Measurements from ENCODE around the gene RTF2.
A peak's percentile ranks its signal among the peaks of the same experiment; 100 is the strongest.

The RTF2 gene, protein sequence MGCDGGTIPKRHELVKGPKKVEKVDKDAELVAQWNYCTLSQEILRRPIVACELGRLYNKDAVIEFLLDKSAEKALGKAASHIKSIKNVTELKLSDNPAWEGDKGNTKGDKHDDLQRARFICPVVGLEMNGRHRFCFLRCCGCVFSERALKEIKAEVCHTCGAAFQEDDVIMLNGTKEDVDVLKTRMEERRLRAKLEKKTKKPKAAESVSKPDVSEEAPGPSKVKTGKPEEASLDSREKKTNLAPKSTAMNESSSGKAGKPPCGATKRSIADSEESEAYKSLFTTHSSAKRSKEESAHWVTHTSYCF

DNA sequence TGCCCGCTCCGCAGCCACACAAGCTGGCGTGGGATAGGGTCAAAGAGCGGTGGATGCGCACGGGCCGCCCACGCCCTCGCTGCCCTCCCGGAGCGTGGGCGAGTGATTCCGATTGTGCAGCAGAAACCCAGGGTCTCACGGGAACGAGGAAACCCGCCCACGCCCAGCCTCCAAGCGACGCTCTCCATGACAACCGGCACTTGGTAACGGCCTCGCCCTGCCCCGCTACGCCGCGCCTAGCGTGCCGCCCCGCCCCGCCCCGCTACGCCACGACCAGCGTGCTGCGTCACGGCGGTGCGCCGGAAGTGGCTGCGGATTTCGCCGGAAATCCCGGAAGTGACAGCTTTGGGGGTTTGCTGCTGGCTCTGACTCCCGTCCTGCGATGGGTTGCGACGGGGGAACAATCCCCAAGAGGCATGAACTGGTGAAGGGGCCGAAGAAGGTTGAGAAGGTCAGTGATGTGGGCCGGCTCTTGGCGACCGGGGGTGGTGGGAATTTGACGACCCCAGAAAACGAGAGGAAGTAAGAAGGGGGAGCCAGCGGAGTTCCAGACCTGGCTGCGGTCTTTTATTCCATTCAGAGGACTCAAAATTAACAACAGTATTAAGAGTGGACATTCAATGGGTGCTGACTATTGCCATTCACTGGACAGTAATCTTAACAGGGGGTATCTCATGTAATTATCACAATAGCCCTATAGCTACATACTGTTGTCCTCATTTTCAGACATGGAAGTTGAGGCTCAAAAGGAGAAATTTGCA lies at the start of gene RTF2:
Gene RTF2, plus strand, starts transcription at position 312 of the 761 bp plus-strand sequence. Its CDS starts 71 bp downstream, at position 383.
- peak; percentile 96 for DNase-seq

DNA sequence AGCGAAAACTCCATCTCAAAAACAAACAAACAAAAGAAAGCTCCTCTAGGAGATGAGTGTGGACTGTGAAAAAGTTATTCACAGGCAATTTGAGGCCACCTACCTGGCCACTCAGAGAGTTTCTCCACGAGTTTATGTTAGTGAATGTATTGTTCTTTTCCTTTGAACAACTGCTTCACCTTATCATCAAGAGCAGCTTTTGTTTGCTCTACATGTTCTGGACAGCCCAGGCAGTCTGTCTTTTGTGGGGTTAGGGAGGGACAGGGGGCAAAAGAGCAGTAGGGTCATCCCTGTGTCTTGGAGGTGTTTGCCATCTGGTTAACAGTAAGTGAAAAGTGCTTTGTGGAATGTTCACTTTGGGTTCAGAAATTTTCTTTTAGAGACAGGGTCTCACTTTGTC lies 48.4 kb upstream of the RTF2 start:
- no peak for DNase-seq

DNA sequence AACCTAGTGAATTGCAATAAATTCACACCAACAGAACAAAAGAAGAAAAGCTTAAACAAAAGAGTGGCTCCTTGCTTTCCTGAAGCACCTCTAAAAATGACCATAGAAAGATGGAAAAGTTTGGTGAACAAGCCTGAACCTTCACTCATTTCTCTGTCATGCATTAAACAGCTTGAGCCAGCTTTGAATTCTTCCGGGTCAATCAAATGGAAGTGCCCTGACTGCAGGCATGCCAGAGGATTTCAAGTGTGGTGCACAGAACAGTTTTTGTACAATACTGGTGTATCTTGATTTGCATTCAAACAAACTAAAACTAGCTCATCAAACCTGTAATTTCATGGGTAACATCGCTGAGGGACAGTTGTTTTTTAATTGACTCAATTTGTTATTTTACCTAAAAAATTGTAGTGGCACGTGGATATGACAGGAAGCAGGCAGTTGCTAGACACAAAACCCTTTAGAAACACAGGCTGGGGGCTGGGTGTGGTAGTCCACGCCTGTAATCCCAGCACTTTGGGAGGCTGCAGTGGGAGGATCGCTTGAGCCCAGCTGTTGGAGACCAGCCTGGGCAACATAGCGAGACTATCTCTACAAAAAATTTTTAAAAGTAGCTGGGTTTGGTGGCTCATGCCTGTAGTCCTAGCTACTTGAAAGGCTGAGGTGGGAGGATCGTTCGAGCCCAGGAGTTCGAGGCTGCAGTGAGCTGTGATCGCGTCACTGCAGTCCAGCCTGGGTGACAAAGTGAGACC lies 47.3 kb upstream of the RTF2 start:
- no peak for DNase-seq

DNA sequence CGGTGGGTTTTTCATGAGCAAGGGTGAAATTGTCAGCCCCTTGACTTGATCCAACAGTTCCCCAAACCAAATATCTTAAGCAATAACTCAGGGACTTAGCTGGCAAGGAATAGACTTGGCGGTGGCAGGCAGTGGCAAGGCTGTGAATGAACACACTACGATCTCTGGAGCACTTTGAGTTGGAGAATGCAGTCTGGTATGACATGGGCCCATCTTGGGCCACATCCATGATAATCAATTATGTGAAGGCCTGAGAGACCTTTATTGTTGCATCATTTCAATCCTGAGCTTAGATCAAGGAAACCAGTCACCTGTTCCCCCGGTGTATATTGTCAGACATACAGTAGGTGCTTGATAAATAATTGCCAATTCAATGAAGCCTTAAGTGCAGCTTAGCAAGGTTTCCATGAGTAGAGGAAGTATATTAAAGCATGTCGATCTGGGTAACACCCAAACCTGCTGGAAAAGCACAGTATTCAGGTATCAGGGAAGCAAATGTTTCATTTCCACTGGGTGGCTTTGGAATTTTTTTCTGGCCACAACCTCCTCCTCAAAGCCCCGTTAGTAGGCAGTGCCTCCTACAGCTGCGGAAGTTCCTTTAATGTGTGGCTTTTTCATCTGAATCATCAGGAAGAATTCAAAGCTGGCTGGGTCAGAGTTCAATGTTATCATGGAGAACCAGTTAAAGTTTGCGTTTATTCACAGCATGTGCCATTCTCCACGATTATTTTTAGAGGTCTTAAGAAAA lies 46.2 kb upstream of the RTF2 start:
- DNase-seq: no peak

DNA sequence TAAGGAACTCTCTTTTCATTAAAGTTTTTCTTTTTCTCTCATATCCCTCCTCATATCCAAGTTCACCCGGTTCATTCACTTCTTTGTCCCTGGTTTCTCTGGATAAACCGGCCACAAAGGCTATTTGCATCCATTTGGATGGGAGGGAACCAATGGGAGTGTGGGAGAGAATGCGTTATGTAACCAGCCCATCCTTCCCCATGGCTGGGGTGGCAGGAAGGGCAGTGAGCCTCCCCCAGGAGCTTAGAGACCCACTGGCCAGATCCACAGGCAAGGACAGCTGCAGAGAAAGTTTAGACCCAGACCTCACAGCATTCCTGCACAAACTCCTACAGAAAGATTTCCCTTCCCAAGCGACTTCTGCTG lies 45.6 kb upstream of the RTF2 start:
- DNase-seq: no peak

DNA sequence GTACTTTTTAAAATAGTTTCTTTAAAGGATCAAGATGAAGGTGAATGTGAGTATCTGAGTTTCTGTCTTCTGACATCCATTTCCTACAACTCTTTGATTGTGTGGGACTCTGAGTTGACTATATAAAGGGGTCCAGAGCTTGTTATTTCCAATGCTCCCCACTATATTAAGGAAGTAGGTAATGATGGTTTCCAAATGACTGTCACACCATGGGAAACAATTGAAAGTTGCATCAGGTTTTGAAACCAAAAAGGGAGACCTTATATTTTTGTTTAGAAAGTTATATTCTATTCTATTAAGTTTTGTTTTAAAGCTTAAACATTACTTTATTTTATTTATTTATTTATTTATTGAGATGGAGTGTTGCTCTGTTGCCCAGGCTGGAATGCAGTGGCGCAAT lies 45.2 kb upstream of the RTF2 start:
- no peak for DNase-seq

DNA sequence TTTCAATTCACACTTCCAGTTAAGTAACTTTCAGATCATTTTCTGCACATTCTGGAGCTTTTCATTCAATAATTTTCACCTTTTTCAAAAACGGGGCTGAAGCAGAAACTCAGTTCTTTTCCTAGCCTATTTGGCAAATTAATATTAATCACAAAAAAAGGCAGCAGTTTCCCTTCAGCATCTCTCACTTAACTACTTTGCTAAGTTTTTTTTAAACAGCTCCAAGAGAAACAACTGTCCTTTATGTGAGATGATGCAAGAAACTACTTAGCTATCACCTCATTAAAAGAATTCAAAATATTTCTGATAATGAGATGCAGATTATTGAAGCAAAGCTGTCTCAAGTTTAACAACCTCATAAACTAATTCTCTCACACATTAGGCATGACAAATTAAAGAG lies 44.5 kb upstream of the RTF2 start:
- no peak for DNase-seq

DNA sequence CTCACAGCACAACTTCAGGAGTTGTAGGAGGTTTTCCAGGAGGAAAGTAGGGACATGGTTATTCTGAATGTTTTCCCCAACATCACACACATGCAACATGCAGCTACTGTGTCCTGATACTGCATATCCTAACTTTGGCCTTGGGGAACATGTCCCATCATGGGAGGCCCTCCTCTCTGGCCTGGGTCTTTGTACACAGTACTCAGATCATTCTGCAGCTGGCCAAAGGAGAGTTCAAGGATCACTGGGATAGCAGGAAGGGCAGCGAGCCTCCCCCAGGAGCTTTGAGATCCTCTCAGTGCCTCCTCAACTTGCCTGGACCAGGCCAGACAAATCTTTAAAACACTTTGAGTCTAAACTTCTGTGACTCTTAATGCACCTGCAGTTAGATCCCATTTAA lies 43.5 kb upstream of the RTF2 start:
- DNase-seq: no peak

DNA sequence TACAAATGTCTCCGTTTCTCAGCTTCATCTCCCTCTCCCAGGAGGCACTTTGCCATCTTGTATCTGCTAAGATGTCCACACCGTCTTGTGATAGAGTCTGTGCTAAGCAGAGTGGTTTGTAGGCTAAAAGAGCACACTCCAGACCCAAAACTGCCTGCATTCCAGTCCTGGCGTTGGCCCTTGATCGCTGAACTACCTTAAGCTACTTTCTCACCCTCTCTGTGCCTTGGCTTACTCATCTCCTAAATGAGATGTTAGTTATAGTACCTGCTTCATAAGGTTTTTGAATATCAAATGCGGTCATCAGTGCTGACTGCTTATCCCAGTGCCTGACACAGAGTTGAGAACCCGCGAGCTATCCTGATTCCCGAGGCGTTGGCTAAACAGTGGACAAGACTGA lies 42.4 kb upstream of the RTF2 start:
- DNase-seq: no peak

DNA sequence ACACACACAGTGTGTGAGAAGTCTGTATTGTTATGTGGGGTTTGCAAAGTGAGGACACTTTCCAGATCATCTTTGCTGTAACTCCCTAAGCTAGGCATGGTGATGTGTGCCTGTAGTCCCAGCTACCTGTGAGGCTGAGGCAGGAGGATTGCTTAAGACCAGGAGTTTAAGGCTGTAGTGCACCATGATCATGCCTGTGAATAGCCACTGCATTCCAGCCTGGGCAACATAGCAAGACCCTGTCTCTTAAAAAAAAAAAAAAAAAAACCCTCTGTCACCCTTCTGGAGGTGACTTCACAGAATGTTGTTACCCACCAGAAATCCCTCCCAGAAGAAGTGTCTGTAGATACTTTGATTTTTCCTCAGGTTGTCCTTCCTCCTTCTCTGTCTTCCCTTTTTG lies 41.5 kb upstream of the RTF2 start:
- no peak for DNase-seq

DNA sequence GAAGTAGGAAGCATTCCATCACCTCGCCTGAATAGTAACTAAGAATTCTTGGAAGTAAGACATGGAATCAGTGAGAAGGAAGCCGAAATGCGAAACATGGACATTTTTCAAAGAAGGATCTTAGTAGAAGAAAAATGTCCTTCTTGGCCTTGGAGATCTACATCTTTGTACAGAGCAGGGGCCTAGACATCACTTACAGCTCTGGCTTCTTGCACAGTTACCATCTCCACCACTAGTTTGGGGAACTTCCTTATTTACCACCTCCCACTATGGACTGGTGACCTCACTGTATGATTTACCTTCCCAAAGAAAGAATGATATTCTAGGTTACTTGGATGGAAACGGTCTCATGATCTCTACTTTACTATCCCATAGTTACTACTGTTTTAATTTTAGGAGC lies 40.6 kb upstream of the RTF2 start:
- DNase-seq: no peak

DNA sequence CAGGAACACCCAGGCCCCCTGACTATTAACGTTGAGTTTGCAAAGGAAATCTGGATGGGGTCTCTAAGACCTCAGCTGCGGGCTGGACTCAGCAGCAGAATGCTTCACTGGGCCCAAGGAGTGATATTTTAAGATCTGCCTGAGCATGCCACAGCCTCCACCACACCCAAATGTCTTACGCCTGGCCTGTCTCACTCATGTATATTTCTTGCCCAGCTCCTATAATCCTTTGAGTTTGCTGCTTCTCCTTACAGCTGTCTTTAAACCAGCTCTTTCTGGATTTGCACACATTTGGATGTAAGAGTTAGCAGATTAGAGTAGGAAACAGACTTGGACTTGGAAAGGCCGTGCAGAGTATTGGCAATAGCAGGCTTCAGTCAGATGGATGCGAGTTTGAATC lies 40.0 kb upstream of the RTF2 start:
- no peak for DNase-seq

DNA sequence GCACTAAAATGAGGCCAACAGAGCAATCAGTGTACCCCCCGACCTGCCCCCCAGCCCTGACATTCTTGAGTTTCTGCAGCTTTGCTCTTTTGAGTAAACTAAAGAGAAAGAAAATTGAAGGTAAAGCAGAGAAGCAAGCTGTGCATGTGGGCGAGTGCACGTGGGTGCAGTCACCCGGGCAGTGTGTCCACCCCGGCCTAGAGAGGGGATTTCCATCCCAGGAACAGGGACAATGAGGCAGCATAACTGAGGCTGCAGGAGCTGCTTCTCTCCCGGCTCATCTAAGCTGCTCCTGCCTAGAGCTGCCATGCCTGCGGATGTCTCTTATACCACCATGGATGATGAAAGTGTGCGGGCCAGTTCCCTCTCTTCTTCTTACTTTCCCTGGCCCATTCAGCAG lies 39.5 kb upstream of the RTF2 start:
- DNase-seq: no peak

DNA sequence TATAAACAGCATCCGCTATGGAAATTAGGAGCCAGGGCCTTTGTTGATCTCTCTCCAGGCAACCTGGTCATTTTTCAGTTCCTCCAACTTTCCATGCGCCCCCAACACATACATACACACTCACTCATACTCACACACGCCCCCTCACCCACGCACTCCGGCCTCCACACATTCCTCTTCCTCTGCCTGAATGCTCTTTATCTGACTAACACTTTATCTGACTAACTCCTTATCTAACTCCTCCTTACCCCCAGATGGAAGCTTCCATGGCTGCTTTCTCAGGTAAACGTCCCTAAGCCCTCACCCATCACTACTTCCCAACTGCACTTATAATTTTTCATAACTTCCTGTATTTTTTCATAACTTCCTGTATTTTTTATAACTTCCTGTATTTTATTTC lies 38.9 kb upstream of the RTF2 start:
- no peak for DNase-seq

DNA sequence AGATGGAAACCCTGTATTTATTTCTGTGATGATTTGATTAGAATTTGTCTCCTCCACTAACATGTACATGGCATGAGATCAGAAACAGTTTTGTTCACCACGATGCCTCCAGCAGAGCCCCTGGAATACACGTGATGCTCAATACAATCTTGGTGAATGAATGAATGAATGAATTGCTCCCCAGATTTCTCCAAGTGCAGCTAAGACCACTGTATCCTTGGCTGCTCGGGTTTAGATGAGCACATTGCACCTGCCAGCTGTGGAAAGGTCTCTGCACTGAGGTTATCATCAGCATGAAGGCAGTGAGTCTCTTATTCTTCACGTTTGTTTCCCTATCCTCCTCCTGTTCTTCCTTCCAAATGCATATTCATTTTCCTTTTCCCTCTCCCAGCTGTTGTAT lies 38.5 kb upstream of the RTF2 start:
- DNase-seq: no peak

DNA sequence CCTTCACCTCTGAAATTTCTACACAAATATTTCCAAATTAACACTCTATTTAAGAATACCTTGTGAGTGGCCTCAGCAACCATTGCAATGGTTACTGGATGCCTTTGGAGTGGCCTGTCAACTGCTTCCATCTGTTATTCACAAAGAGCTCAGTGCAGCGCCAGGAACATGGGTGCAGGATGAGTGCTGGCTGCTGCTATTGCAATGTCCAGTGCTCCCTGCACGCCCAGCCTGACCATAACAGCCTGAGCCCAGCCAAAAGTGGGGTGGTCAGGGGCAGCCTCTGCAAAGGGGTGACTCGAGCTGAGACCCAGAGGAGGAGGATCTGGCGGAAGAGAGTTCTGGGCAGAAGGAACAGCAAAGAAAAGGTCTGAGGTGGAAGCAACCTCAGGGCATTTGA lies 38.0 kb upstream of the RTF2 start:
- DNase-seq: no peak

DNA sequence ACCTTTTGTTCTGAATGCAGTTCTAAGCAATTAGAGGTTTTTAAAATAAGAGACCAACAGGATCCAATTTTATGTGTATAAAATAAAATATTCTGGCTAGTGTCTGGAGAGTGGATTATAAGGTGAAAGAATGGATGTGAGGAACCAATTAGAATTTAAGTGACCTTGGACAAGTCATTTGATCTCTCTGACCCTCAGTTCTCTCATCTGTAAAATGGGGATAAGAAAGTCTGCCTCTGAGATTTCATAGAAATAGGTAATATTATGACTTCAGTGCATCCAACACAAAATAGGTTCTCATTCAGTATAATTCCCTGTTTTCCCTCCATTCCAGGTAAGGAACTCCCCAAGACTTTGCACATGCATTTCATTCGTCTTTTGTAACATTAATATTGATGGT lies 37.5 kb upstream of the RTF2 start:
- no peak for DNase-seq

DNA sequence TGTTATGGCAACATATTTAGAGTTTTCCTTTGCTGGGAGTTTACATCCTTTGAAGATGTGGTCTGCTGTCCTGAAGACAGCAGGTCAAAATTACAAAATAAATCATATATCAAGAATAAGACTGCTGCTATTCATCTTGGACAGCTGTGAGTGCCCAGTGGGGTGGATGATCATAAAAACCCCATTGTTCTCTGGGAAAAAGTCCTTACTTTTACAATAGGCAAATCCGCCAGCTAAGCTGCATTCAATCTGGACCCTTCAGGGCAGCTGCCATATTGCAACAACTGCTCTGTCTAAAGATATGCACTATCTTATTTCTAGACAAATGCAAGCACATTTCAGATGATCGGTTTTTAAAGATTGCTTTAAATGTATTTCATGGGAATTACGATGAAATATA lies 37.0 kb upstream of the RTF2 start:
- DNase-seq: no peak

DNA sequence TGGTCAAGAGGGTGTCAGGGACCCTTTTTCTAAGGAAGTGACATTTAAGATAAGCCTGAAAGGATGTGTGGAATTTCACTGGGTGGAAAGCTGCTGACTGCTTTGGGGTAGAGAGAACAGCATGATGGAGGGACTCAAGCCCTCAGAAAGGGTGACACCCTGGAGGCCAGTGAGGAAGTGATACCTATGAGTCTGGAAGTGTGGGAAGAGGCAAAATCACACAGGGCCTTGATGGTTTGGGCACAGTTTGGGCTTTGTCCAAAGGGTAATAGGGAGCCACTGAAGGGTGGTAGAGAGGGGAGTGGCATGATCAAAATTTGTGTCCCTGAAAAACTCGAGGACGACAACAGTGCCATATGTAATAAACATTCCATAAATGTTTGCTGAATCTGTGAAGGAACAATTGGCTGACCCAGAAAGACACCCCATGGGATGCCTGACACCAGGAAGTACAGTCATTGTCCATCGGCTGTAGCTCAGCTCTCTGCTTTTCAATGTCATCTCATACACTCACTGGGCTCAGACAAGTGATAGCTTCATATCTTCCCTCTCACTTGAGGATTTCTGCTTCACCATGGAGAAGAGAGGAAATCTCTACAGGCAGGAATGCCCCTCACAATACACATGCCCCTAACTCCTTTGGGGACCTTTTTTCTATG lies 35.1 kb upstream of the RTF2 start:
- DNase-seq: no peak

DNA sequence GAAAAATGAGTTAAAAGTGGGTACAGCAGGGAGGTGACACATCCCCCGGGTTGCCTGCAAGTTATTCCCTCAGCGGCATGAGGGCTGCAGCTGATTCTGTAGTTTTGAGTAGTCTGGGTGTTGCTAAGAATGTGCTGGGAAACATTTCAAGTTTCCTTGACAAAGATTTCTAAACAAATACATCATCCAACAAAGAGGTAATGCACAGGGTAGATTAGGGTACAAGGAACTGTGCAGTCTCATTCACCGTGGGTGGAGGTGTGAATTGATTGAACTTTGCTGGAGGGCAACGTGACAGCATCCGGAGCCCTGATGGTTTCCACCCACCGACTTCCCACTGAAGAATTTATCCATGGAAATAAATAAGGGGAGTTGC lies 34.6 kb upstream of the RTF2 start:
- DNase-seq: no peak

DNA sequence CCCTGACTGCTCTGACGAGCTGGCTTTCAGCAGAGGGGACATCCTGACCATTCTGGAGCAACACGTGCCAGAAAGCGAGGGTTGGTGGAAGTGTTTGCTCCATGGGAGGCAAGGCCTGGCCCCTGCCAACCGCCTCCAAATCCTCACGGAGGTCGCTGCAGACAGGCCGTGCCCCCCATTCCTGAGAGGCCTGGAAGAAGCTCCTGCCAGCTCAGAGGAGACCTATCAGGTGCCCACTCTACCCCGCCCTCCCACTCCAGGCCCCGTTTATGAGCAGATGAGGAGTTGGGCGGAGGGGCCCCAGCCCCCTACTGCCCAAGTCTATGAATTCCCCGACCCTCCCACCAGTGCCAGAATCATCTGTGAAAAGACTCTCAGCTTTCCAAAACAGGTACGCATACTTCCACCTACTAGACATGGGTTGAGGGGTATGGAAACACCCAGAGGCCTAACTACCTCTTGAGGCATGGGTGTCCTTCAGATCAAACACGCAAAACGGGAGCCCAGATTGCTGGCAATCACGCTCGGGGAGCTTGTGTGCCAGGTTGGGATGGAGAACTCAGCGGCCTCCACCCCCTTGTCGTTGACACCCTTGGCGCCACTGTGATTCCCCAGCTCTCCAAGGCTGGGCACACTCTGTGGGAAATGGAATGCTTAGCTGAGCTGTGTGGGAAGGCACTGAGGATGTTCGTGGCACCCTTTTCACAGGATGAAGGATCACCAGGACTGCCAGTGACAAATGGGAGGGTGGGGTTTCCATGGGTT lies 31.0 kb upstream of the RTF2 start:
- no peak for DNase-seq

DNA sequence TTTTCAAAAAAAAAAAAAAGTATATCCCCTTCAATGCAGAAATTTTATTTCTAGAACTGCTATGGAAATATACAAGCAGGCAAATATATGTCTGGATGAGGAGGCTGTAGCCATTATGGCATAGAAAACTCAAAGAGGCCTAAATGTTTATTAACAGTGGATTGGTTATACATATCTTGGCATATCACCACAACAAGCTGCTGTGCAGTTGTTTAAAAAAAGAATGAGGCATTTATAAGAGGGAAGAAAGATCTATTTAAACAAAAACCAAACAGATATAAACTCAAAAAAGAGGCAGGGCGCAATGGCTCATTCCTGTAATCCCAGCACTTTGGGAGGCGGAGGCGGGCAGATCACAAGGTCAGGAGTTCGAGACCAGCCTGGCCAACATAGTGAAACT lies 30.1 kb upstream of the RTF2 start:
- DNase-seq: no peak

Measured in midbrain (tissue), 1 donor.